ENCODE data around the gene LRRC43.
"Not testable (repeated sequence)": the region's sequence is repeated elsewhere in the genome, so short reads cannot be mapped to it uniquely, and the experiment has no call there.

LRRC43 gene

DNA sequence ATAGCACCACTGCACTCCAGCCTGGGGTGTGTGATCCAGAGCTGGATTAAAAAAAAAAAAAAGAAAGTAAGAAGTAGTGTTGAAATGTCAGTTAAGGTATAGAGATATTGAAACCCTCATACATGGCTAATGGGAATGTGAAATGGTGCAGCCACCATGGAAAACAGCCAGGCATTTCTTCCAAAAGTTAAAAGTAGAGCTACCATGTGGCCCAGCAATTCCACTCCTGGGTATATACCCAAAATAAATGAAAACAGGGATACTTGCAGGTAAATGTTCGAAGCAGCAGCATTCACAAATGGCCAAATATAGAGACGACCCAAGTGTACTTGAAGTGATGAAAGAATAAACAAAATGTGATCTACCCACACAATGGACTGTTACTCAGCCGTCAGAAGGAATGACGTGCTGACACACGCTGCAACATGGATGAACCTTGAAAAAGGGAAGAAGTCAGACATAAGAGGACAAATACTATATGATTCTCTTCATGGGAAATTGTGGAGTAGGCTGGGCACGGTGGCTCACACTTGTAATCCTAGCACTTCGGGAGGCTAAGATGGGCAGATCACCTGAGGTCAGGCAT, 24.1 kb upstream of the LRRC43 start:
- DNase-seq (ENCODE audit: low read depth in 2 of 2, low spot score in 1 of 2): no peak

DNA sequence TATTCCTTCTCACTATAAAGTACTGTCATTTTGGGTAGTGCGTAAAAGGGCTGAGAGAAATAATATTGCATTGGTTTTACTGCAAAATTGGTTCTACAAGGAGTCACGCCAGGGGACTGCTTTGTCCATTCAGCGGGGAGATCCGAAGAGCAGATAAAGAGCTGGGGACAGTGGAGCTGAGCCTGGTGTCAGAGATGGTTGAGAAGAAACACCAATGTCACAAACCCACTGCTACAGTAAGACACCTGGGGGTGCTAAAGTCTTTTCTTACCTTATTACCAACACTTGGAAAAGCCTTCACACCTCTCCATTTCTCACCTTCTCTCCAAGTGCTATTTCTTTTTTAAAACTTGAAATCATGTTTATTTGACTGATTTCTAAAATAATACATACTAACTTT, 23.0 kb upstream of the LRRC43 start:
- no peak for DNase-seq (ENCODE audit: low read depth in 2 of 2, low spot score in 1 of 2)

DNA sequence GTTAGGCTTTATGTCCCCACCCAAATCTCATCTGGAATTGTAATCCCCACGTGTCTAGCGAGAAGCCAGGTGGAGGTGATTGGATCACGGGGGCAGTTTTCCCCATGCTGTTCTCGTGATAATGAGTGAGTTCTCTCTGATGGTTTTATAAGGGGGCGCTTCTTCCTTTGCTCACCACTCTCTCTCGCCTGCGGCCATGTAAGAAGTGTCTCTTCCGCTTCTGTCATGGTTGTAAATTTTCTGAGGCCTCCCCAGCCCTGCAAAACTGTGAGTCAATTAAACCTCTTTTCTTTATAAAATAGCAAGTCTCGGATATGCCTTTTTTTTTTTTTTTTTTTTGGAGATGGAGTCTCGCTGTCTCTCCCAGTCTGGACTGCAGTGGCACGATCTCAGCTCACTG, 22.2 kb upstream of the LRRC43 start:
- DNase-seq (ENCODE audit: low read depth in 2 of 2, low spot score in 1 of 2): no peak

DNA sequence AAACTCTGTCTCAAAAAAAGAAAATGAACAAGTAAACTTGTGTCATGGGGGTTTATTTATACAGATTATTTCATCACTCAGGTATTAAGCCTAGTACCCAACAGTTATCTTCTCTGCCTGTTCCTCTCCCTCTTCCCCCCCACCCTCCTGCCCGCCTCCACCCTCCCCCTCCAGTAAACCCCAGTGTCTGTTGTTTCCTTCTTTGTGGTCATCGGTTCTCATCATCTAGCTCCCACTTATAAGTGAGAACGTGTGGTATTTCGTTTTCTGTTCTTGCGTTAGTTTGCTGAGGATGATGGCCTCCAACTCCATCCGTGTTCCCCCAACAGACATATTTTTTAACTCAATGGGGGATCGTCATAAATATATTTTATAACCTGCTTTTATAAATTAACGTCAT, 21.2 kb upstream of the LRRC43 start:
- DNase-seq (ENCODE audit: low read depth in 2 of 2, low spot score in 1 of 2): no peak

DNA sequence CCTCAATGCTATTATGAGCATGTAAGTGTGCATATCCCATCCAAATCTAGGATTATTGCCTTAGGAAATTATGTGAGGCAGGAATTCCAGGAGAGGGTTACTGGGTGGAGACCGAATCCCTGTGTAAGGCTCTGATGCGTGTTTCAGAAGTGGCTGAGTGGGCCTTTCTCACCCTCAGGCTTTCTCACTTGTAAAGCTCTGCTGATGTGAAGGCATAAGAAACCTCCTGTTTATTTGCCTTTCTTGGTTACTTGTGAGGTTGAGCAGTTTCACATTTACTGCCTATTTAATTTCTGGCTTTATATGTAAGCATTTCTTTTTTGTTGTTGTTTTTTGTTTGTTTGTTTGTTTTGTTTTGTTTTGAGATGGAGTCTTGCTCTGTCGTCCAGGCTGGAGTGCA, 19.9 kb upstream of the LRRC43 start:
- no peak for DNase-seq (ENCODE audit: low read depth in 2 of 2, low spot score in 1 of 2)

DNA sequence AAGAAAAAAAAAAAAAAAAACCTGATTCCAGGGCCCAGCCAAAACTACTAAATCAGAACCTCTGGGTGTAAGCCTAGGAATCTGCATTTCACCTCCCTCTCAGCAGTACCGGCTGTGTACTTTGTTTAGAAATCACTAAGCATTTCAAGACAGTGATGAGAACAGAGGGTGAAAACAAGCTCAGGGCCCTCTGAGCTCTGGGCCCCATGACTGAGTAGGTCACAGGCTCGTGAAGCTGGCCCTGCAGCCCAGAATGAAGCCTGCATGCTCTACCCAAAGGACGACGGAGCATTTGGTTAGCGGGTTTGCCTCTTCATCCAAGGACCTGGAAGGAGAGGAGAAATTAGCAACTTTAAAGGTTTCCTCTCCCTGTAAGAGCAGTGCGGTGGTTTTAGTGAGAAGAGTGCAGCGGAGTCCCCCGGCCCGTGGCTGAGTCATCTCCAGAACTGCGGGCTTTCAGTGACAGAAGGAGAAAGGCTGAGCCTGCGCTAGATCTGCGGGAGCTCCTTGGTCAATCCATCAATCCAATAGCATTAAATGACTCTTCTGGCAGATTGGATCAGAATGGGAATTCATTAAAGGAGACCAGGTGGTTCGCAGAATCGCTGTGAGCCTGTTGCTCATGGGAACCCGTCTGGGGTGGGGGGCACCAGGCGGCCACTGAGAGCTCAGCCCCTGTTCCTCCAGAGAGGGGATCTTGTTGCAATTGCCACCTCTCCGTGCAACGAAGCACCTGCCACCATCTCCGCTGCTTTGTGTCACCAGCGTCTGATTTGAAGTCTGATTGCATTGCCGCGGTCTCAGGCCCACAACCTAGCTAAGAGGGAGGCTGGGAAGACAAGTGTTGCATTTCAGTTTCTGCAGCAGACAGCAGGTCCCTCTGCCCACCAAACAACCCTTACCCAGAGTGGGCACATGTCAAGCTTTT, 16.2 kb upstream of the LRRC43 start:
- DNase-seq (ENCODE audit: low read depth in 2 of 2, low spot score in 1 of 2): no peak

DNA sequence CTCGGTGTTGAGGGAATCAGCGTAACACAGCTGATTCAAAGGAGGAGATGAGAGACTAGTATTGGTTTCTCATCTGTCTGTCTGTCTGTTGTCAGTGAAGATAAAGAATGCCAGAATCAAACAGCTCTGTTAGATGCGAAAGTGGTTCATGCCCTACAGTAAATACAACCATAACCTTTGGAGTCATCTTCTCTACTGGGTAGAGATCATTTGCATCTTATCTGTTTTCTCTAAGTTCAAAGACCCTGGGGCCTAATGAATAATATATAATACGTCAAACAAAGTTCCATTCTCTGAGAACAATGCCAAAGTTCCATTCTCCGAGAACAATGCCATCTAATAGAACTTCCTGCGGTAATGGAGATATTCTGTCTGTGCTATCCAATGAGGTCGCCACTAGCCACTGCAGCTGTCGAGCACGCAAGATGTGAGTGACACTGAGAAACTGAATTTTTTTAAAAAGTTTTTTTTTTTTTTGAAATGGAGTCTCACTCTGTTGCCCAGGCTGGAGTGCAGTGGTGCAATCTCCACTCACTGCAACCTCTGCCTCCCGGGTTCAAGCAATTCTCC, 15.5 kb upstream of the LRRC43 start:
- DNase-seq (ENCODE audit: low read depth in 2 of 2, low spot score in 1 of 2): no peak

DNA sequence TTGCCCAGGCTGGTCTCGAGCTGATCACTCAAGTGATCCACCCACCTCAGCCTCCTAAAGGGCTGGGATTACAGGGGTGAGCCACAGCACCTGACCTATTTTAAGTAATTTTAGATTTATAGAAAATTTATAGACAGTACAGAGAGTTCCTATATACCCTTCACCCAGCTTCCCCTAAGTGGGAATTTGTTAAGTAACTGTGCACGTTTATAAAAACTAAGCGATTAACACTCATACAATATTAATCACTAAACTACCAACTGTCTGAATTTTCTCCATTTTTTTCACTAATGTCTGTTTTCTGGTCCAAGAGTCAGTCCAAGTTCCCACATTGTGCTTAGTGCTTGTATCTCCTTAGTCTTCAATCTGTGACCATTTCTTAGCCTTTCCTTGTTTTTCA, 14.4 kb upstream of the LRRC43 start:
- no peak for DNase-seq (ENCODE audit: low read depth in 2 of 2, low spot score in 1 of 2)

DNA sequence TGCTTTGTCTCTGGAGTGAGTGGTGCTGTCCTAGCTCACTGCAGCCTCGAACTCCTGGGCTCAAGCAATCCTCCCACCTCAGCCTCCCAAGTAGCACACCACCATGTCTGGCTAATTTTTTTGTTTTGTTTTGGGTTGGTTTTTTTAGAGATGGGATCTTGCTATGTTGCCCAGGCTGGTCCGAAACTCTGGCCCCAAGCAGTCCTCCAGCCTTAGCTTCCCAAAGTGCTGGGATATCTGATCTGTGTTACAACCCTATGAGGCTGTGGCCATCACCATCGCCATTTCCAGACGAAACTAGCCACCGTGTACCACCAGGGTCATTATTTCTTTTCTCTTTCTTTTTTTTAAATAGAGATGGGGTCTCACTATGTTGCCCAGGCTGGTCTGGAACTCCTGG, 11.5 kb upstream of the LRRC43 start:
- no peak for DNase-seq (ENCODE audit: low read depth in 2 of 2, low spot score in 1 of 2)

DNA sequence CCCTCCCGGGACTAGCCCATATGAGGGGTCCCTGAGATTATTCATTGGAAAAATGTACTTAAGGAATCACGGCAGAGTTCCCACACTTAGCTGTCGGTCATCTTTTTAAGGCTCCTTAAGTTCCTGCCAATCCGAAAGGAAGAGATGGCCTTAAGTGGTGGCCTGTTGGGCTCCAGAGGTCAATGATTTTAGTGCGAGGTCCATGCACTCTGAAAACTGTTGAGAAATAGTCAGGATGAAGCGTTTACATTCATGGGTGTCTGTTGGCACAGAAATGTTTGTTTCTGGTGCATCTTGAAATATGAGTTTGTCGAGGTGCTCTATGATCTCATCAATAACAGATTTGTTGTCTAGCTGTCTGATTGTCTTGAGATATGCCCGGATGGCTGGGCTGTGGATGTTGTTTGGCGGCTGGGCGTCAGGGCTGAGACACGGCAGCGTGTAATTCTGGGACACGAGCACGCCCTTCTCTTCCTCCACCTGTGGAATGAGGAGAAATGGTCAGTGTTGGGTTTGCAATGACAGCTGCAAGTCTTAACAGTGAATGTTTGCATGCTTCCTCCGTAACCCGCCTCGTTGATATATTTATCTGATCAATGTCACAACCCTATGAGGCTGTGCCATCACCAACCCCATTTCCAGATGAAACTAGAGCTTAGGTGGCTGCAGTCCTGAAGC, 10.5 kb upstream of the LRRC43 start:
- no peak for DNase-seq (ENCODE audit: low read depth in 2 of 2, low spot score in 1 of 2)

DNA sequence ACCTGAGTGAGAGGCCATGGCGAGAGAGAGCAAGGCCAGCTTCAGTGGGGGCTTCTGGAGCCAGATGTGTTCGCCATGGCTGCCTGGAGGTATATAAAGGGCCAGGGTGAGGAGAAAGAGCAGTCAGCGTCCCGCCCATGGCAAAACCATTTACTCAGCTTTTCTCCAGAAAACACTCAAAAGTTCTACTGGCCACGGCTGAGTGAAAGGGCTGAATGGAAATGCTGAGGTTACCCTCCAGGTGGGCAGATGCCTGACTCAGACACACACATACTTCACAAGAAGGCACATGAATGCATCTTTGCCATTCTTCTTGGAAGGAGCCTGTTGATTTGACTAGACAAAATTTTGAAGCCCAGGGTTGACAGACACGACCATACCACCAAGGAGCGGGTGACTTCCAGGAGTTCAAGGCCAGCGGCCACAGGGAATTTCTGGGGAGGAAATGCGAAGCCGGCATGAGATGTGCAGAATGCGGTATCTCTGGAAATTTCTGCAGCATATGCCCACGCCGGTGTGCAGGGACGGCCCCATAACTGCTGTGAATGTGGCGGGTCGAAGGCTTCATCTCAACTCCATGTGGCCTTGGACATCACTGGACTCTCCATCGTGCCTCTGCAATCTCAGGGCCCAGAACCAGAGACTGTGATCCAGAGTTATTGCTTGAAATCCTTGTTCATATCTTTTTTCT, 8.6 kb upstream of the LRRC43 start, which contains the start of gene IL31:
Gene IL31 (minus strand): TSS at position 67 of the 691 bp plus-strand sequence. CDS start 49 bp downstream, at position 18.
- DNase-seq (ENCODE audit: low read depth in 2 of 2, low spot score in 1 of 2): no peak

DNA sequence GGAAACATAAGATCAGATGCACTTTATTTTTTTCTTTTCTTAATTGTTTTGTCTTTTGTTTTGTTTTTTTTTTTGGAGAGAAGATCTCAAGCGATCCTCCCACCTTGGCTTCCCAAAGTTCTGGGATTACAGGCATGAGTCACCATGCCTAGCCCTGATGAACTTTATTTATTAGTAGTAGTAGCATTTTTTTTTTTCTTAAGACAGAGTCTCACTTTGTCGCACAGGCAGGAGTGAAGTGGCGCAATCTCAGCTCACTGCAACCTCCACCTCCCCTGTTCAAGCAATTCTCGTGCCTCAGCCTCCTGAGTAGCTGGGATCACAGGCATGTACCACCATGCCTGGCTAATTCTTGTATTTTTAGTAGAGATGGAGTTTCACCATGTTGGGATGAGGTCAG, 6.5 kb upstream of the LRRC43 start:
- not testable (repeated sequence) for DNase-seq (ENCODE audit: low read depth in 2 of 2, low spot score in 1 of 2)

DNA sequence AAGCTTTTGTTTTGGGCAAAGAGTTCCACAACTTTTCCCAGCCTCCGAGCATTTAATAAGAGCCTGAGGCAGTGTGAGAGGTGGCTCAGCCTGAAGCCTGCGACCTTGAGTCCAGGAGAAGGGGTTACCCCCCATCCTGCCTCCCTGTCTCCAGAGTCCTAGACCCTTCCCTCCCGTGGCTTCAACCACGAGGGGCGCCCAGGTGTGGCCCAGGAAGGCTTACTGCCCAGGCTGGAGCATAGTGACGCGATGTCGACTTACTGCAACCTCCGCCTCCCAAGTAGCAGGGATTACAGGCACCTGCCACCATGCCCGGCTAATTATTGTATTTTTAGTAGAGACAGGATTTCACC, 641 bp downstream of the LRRC43 start:
- no peak for DNase-seq (ENCODE audit: low read depth in 2 of 2, low spot score in 1 of 2)

DNA sequence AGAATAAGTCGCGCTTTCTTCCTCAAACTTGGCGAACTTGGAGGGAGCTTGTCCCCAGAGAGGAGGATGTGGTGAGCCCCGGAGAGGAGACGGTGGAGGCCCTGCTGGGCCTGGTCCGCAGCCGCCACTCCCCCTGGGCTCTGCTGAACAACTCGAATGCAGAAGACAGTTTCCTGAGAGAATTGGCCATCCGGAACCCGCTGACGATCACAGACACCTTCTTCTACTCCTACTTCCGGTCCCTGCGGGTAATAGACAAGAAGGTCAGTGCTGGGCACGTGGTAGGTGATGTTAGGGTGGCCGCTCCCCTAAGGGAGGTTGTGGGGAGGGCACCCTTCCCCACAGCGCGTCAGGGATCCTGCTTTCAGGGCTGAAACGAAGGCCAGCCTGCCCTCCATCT, 1.6 kb downstream of the LRRC43 start:
- no peak for DNase-seq (ENCODE audit: low read depth in 2 of 2, low spot score in 1 of 2)

DNA sequence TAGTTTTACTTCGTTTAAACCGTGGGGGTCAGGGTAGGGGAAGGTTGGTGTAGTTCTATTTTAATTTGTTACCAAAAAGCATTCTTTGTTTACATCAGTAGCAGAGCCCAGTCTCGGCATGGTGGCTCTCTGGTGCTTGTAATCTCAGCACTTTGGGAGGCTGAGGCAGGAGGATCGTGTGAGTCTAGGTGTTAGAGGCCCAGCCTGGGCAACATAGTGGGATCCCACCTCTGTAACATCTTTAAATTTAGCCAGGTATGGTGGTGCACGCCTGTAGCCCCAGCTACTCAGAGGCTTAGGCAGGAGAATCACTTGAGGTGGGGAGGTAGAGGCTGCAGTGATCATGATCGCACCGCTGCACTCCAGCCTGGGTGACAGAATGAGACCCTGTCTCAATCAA, 2.2 kb downstream of the LRRC43 start:
- no peak for DNase-seq (ENCODE audit: low read depth in 2 of 2, low spot score in 1 of 2)

DNA sequence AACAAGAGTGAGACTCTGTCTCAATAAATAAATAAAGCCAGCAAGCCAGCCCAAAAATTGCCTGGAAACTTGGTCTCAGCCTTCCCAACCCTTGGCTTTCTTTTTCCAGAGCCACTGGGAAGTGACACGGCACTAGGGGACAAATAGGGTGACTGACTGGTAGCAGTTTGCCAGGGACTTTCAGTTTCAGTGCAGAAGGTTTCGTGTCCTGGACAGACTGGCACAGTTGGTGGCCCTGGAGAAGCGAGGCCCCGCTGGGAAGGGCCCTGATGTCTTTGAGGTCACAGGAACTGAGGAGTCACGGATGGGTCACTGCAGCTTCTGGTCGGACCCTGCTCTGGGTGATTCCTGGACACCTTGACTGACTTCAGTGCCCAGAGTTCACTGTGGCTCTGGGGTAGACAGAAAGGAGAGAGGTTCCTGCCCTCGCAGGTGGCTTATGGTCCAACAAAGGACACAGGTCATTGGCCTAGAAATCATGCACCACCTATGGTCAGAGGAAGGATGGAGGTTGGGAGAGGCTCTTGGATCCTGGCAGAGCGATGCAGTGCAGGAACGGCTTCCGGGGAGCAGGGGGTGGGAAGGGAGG, 2.7 kb downstream of the LRRC43 start:
- DNase-seq (ENCODE audit: low read depth in 2 of 2, low spot score in 1 of 2): no peak

DNA sequence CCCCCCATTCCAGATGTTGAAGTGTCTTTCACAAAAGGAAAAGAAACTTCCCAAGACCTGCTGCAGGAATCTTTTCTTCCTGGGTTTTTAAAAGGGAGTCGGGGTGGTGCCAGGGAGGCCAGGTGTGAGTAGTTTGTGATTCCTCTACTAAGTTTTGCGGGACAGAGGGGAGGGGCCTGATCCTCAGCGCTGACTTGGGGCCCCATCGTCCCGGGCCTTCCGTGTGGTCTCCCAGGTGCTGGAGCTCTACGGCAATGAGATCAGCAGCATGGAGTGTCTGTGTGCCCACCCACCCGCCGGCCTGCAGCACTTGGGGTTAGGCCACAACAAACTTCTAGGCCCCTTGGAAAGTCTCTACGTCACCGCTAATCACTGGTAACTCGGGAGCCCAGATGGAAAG, 4.5 kb downstream of the LRRC43 start:
- DNase-seq (ENCODE audit: low read depth in 2 of 2, low spot score in 1 of 2): no peak

DNA sequence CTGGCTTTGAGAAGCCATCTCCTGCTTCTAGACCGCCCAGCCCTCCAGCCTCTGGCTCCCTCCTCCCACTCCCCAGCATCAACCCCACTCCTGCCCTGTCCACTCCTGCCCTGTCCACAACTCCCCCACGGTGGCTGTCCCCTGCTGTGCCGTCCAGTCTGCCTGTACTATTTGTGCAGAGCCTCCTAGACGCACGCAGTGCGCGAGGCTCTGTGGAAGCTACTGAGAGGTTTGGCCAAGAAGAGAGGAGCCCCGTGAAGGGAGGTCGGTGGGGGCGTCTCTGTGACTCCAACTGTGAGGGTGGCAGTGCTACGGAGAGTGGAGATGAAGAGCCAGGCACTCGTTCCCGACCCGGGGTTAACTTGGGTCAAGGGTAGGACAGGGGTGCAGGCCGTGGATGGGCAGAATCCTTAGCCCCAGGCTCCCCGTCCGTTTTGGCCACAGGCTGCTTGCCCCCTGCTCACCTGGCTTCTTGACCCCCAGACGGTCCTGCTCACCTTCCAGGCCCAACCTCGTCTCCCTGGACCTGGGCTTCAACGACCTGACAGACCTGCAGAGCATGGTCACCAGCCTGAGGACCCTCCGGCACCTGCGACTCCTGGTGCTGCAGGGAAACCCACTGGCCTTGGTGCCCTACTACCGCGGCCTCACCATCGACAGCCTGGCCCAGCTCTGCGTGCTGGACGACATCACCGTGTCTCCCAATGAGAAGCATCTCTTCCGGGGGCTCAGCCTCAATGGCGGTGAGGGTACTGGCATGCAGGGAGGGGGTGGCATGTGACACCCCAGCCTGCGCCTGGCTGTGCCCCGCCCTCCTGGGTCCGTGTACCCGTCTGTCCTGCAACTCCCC, 6.9 kb downstream of the LRRC43 start:
- DNase-seq (ENCODE audit: low read depth in 2 of 2, low spot score in 1 of 2): no peak

DNA sequence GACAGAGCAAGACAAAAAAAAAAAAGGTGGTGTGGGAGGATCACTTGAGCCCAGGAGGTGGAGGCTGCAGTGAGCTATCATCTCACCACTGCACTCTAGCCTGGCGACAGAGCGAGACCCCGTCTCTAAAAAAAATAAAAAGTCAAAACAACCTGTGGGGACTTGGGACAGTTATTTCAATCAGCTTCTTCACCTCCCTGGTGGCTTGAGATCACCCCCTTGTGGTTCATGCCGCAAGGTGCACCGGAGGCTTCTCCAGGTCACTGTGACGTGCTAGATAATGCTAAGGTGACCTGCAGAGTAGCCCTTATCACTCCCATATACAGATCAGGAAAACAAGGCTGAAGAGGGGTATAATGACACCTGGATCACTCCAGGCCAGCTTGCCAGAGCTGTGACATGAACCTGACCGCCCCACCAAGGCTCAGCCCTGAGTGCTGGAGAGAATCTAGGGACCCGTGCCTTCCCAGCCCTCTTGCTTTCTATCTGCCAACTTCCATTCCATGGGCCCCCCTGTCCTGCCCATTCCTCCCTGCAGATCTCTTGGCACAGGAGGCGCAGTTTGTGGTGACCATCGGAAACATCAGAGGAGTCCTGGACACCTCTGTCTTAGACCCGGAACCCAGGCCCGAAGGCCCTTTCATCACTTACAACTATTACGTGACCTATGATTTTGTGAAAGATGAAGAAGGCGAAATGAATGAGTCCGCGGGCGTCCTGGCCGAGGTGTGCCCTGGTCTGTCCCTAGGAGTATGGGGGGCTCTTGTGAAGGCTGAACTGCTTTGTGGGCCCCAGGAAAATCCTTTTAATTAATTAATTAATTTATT, 8.1 kb downstream of the LRRC43 start:
- peak in 1 of 2 donors; percentile 47 for DNase-seq (ENCODE audit: low read depth in 2 of 2, low spot score in 1 of 2)
